H1 (cell line): ENCODE data around the gene CDPF1. TPM values are rescaled to one million over a fixed set of nuclear protein-coding genes. Genes with fewer than 3 reads are reported as not detected.

Experiments used
- BRCA1 ChIP-seq: IDR thresholded peaks from 2 replicates; pipeline ENCODE4 v1.6.1; 2012; ENCODE audit warnings: low read depth, low read length, improper control_type of control experiment
- CHD7 ChIP-seq: fragments of 300-600 bp; sonication (generic); IDR thresholded peaks from 2 replicates; pipeline ENCODE4 v1.7.1; 2012; ENCODE audit warnings: low read length, moderate library complexity, mild to moderate bottlenecking, inconsistent platforms; ENCODE audit not compliant: insufficient replicate concordance
- CREB1 ChIP-seq: IDR thresholded peaks from 2 replicates; pipeline ENCODE4 v1.6.1; 2012; ENCODE audit warnings: inconsistent platforms
- KDM5A ChIP-seq: fragments of 200-600 bp; IDR thresholded peaks from 2 replicates; pipeline ENCODE4 v1.7.1; 2012; ENCODE audit warnings: mild to moderate bottlenecking, low read length, inconsistent platforms, mixed read lengths
- RAD21 ChIP-seq, 2 experiments: IDR thresholded peaks in 1 of 2; conservative IDR thresholded peaks in 1 of 2; 2 replicates each; pipeline ENCODE4 v1.6.1; 2011; ENCODE audit warnings: low read depth in 2 of 2, low read length in 2 of 2, improper control_type of control experiment in 1 of 2, inconsistent platforms in 1 of 2, mild to moderate bottlenecking in 1 of 2, moderate library complexity in 1 of 2
- SIRT6 ChIP-seq: IDR thresholded peaks from one replicate; pipeline ENCODE4 v1.7.1; 2012; ENCODE audit warnings: low read length, inconsistent platforms
- polyA plus RNA-seq, 7 experiments: library from polyadenylated mRNA; depleted of rRNA in 3 of 7; stranded (reverse) in 5 of 7; unstranded in 2 of 7; fragments of >200 nt in 5 of 7; fragments of 200-250 nt in 2 of 7; gene quantifications; 1 replicate in 5 of 7; 2 replicates in 1 of 7; 4 replicates in 1 of 7; pipeline versions ENCODE4 v1.2.1 to v1.2.3, GENCODE V29; 2011 to 2013; ENCODE audit warnings: missing spikeins in 2 of 7, mixed read lengths in 2 of 7
- total RNA-seq: library from RNA; stranded (reverse); fragmentation: NEBNext Ultra II Directional; extraction: Animal tissue kit (Norgen Biotek cat#: 25700); gene quantifications from 2 replicates; pipeline ENCODE4 v1.2.1, GENCODE V29; 2021

The CDPF1 gene
- total and polyA plus RNA-seq, 2 of the 8 experiments (the other 6 are each of a cell fraction or from before 2014, with no cell fraction given) = 9.7 to 13.7 TPM

- no peak for TF ChIP-seq CHD7
- no peak for TF ChIP-seq BRCA1
- TF ChIP-seq RAD21 (IDR thresholded peaks at IDR 0.05 in 1 of 2, conservative IDR thresholded peaks at IDR 0.05 in 1 of 2; ENCODE audit: low read depth in 2 of 2, low read length in 2 of 2) = no peak
- TF ChIP-seq SIRT6 = no peak
- TF ChIP-seq CREB1 = no peak
- TF ChIP-seq KDM5A = no peak
Observed at GRCh38 chr22:46299101-46299500, 49.0 kb upstream of the CDPF1 start (continued).
